GM11168 (cell line): ENCODE data around the gene CAMK1D.
"Not testable (repeated sequence)": the region's sequence is repeated elsewhere in the genome, so short reads cannot be mapped to it uniquely, and the experiment has no call there.

Experiments used
- in situ Hi-C: fragments of 300-500 bp; cut with MboI; formaldehyde crosslinking; loops from one replicate; pipeline ENCODE4 v1.12.0; 2022; ENCODE audit warnings: low sequenced_read_pairs; ENCODE audit not compliant: unreplicated experiment

The CAMK1D gene

GRCh38 chr10:12338981-12339380, 10.4 kb upstream of the CAMK1D start:
- in situ Hi-C loops: no loop called here

GRCh38 chr10:12340371-12340770, 9.0 kb upstream of the CAMK1D start:
- in situ Hi-C loops: no loop called here

GRCh38 chr10:12340937-12341336, 8.4 kb upstream of the CAMK1D start:
- in situ Hi-C loops: no loop called here

GRCh38 chr10:12341526-12341925, 7.8 kb upstream of the CAMK1D start:
- in situ Hi-C loops: no loop called here

- in situ Hi-C loops: no loop called here
These were observed 4.8 kb upstream of the CAMK1D start for GRCh38 chr10:12344375-12345110.

- in situ Hi-C loops: no loop called here
These were observed 2.6 kb upstream of the CAMK1D start for GRCh38 chr10:12346707-12347106.

GRCh38 chr10:12348294-12348869, 965 bp upstream of the CAMK1D start:
- in situ Hi-C loops: no loop called here

- in situ Hi-C loops: no loop called here
These were observed 351 bp downstream of the CAMK1D start for GRCh38 chr10:12349629-12350166.

GRCh38 chr10:12350167-12350872, 973 bp downstream of the CAMK1D start:
- in situ Hi-C loops: no loop called here

GRCh38 chr10:12350925-12351324, 1.6 kb downstream of the CAMK1D start:
- in situ Hi-C loops: no loop called here

GRCh38 chr10:12351447-12351846, 2.1 kb downstream of the CAMK1D start:
- in situ Hi-C loops: no loop called here

- in situ Hi-C loops: no loop called here
These were observed 2.5 kb downstream of the CAMK1D start for GRCh38 chr10:12351889-12352288.

- in situ Hi-C loops: no loop called here
These were observed 4.3 kb downstream of the CAMK1D start for GRCh38 chr10:12353399-12354242.

- in situ Hi-C loops: not testable (repeated sequence)
These were observed 5.3 kb downstream of the CAMK1D start for GRCh38 chr10:12354696-12355095.

GRCh38 chr10:12355384-12355783, 6.0 kb downstream of the CAMK1D start:
- in situ Hi-C loops: no loop called here

GRCh38 chr10:12357525-12358151, 8.3 kb downstream of the CAMK1D start:
- in situ Hi-C loops: no loop called here

GRCh38 chr10:12358863-12359564, 9.7 kb downstream of the CAMK1D start:
- in situ Hi-C loops: no loop called here

GRCh38 chr10:12360461-12360860, 11.1 kb downstream of the CAMK1D start:
- in situ Hi-C loops: no loop called here

GRCh38 chr10:12361115-12361514, 11.8 kb downstream of the CAMK1D start:
- in situ Hi-C loops: not testable (repeated sequence)
